Embryonic facial prominence (tissue), 1 donor: ENCODE measurements around the gene HLX.

Source experiments
- DNase-seq: peaks from one replicate; pipeline ENCODE4 v3.0.0-alpha.2; 2016; ENCODE audit errors: extremely low spot score

Gene HLX

GRCh38 chr1:220924331-220924970, 45.2 kb downstream of the HLX start:
- no peak for DNase-seq

- no peak for DNase-seq
Measured at GRCh38 chr1:220925707-220926106, 46.5 kb downstream of the HLX start.

GRCh38 chr1:220926146-220926545, 46.9 kb downstream of the HLX start:
- DNase-seq: no peak

GRCh38 chr1:220927442-220927841, 48.2 kb downstream of the HLX start:
- DNase-seq: no peak

GRCh38 chr1:220928320-220928719, 49.1 kb downstream of the HLX start:
- no peak for DNase-seq

- DNase-seq: no peak
Measured at GRCh38 chr1:220928725-220929300, 49.6 kb downstream of the HLX start.

- DNase-seq: no peak
Measured at GRCh38 chr1:220929304-220929703, 50.1 kb downstream of the HLX start.
